ENCODE data around the gene MRPL24.

- TF ChIP-seq CTCF (IDR thresholded peaks at IDR 0.05), result no peak
- TF ChIP-seq POLR2A (IDR thresholded peaks at IDR 0.05), result no peak
Measured at GRCh38 chr1:156690675-156691036, 50.2 kb downstream of the MRPL24 start.
